HepG2 (cell line): ENCODE measurements around the gene RNASE7. TPM values are rescaled to one million over a fixed set of nuclear protein-coding genes. Genes with fewer than 3 reads are reported as not detected.

Source experiments
- ARNT ChIP-seq: fragments of 450-650 bp; IDR thresholded peaks from 2 replicates; pipeline ENCODE4 v1.6.1; 2017
- E2F2 ChIP-seq: sonication (generic); formaldehyde crosslinking; IDR thresholded peaks from 2 replicates; pipeline ENCODE4 v1.4.0; 2020; ENCODE audit warnings: missing genetic modification reagents, borderline replicate concordance
- ELF1 ChIP-seq: sonication (generic); formaldehyde crosslinking; IDR thresholded peaks from 2 replicates; pipeline ENCODE4 v1.4.0; 2020; ENCODE audit warnings: missing genetic modification reagents
- GATAD2A ChIP-seq: IDR thresholded peaks from 2 replicates; pipeline ENCODE4 v1.6.1; 2016
- HES4 ChIP-seq: sonication (generic); formaldehyde crosslinking; IDR thresholded peaks from 2 replicates; pipeline ENCODE4 v1.9.0; 2021; ENCODE audit warnings: mild to moderate bottlenecking, missing genetic modification reagents, borderline replicate concordance
- KLF12 ChIP-seq: sonication (generic); formaldehyde crosslinking; IDR thresholded peaks from 2 replicates; pipeline ENCODE4 v1.4.0; 2020; ENCODE audit warnings: missing genetic modification reagents, borderline replicate concordance
- MTF2 ChIP-seq: sonication (generic); formaldehyde crosslinking; IDR thresholded peaks from 2 replicates; pipeline ENCODE4 v1.5.0; 2020; ENCODE audit warnings: missing genetic modification reagents, borderline replicate concordance
- MYNN ChIP-seq: sonication (generic); formaldehyde crosslinking; IDR thresholded peaks from 2 replicates; pipeline ENCODE4 v1.4.0; 2020; ENCODE audit warnings: mild to moderate bottlenecking, low read depth, missing genetic modification reagents
- SALL1 ChIP-seq: sonication (generic); formaldehyde crosslinking; IDR thresholded peaks from 2 replicates; pipeline ENCODE4 v1.8.0; 2022; ENCODE audit warnings: mild to moderate bottlenecking, missing genetic modification reagents
- SKIL ChIP-seq: sonication (generic); formaldehyde crosslinking; IDR thresholded peaks from 2 replicates; pipeline ENCODE4 v1.8.0; 2022; ENCODE audit warnings: missing genetic modification reagents, mild to moderate bottlenecking, moderate library complexity, borderline replicate concordance
- TIGD3 ChIP-seq: sonication (generic); formaldehyde crosslinking; IDR thresholded peaks from 2 replicates; pipeline ENCODE4 v1.5.1; 2020; ENCODE audit warnings: mild to moderate bottlenecking, missing genetic modification reagents, borderline replicate concordance
- YY1 ChIP-seq: IDR thresholded peaks from 2 replicates; pipeline ENCODE4 v1.6.1; 2011; ENCODE audit warnings: low read length, low read depth, moderate library complexity, mild to moderate bottlenecking; ENCODE audit not compliant: insufficient read depth, insufficient replicate concordance
- ZNF614 ChIP-seq: IDR thresholded peaks from 2 replicates; pipeline ENCODE4 v1.6.1; 2018; ENCODE audit warnings: missing biosample characterization, missing genetic modification reagents, inconsistent platforms, borderline replicate concordance
- ZNF768 ChIP-seq: sonication (generic); formaldehyde crosslinking; IDR thresholded peaks from 2 replicates; pipeline ENCODE4 v1.4.0; 2020; ENCODE audit warnings: missing genetic modification reagents
- ZSCAN21 ChIP-seq: sonication (generic); formaldehyde crosslinking; IDR thresholded peaks from 2 replicates; pipeline ENCODE4 v1.8.0; 2022; ENCODE audit warnings: mild to moderate bottlenecking, missing genetic modification reagents, moderate library complexity, borderline replicate concordance
- polyA plus RNA-seq, 8 experiments: library from polyadenylated mRNA; depleted of rRNA in 3 of 8; stranded (reverse) in 7 of 8; unstranded in 1 of 8; fragments of >200 nt; fragmentation: Illumina TruSeq in 4 of 8; extraction: Trizol in 4 of 8; gene quantifications; 2 replicates each; pipeline versions ENCODE4 v1.2.1 to v1.2.3, GENCODE V29; 2011 to 2016; ENCODE audit warnings: low read depth in 4 of 8, missing spikeins in 1 of 8, mixed read lengths in 1 of 8; ENCODE audit not compliant: insufficient read depth in 1 of 8
- total RNA-seq, 5 experiments: library from RNA; depleted of rRNA; stranded (reverse); fragments of >200 nt; fragmentation: Illumina TruSeq; extraction: Trizol; gene quantifications; 2 replicates each; pipeline ENCODE4 v1.2.3, GENCODE V29; 2016; ENCODE audit warnings: low read depth in 1 of 5
- TF ChIP-seq, protein P1 (sequence below): sonication (generic); formaldehyde crosslinking; IDR thresholded peaks from 2 replicates; pipeline ENCODE4 v1.4.0; 2020; ENCODE audit warnings: mild to moderate bottlenecking, missing genetic modification reagents
- TF ChIP-seq, protein P2 (sequence below): sonication (generic); formaldehyde crosslinking; IDR thresholded peaks from 2 replicates; pipeline ENCODE4 v1.5.1; 2020; ENCODE audit warnings: missing genetic modification reagents, mild to moderate bottlenecking, borderline replicate concordance
- TF ChIP-seq, protein P3 (sequence below): sonication (generic); formaldehyde crosslinking; IDR thresholded peaks from 2 replicates; pipeline ENCODE4 v1.4.0; 2020; ENCODE audit warnings: low read depth, mild to moderate bottlenecking, missing genetic modification reagents

The RNASE7 gene
- total and polyA plus RNA-seq, 2 of the 13 experiments (the other 11 are each of a cell fraction or from before 2014, with no cell fraction given): 0.04 TPM; not detected in 1

DNA sequence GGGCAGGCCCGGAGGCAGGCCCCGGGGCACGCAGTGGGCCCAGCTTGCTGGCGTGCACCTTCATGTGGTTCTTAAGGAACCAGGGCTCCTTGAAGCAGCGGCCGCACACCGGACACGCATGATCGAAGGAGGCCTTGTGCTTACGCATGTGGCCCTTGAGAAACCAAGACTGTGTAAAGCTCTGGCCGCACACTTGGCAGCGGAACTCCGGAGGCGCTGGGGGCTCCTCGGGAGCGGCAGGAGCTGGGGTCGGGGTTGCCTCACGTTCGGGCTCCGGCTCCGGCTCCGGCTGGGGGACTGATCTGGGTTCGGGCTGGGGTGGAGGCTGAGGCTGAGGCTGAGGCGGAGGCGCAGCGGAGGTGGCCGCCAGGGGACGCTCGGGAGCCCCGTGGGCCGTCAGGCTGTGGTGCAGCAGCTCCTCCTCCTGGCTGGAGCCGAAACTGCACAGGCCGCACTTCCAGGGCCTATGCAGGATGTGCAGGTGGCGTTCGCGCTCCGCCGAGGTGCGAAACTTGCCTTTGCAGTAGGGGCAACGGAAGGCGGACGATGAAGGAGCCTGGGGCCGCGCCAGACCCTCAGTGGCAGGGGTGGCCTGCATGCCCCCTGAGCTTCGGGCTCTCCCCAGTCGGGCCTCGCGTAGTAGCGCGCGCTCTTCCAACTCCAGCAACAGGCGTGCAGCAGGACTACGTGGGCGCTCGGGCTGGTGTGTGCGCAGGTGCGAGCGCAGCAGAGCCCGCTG is 50.3 kb downstream of the RNASE7 start (continued):
- TF ChIP-seq ELF1 (CRISPR knock-in tag) (peak; percentile 66), KLF12 (CRISPR knock-in tag) (peak; percentile 70; the same call in 1 of the 2 replicates), HES4 (CRISPR knock-in tag) (no peak; the same call in 1 of the 2 replicates), E2F2 (CRISPR knock-in tag) (no peak), TIGD3 (peak; percentile 77; the same call in 1 of the 2 replicates), MYNN (CRISPR knock-in tag) (no peak; the same call in 1 of the 2 replicates), ZNF614 (peak; percentile 89; the same call in 1 of the 2 replicates), MTF2 (peak; percentile 95), ZSCAN21 (peak; percentile 98), SKIL (CRISPR knock-in tag) (no peak), ARNT (no peak), GATAD2A (CRISPR knock-in tag) (peak; percentile 80), SALL1 (CRISPR knock-in tag) (peak; percentile 94), YY1 (peak; percentile 89), ZNF768 (CRISPR knock-in tag) (peak; percentile 80)
- TF ChIP-seq, protein P1, sequence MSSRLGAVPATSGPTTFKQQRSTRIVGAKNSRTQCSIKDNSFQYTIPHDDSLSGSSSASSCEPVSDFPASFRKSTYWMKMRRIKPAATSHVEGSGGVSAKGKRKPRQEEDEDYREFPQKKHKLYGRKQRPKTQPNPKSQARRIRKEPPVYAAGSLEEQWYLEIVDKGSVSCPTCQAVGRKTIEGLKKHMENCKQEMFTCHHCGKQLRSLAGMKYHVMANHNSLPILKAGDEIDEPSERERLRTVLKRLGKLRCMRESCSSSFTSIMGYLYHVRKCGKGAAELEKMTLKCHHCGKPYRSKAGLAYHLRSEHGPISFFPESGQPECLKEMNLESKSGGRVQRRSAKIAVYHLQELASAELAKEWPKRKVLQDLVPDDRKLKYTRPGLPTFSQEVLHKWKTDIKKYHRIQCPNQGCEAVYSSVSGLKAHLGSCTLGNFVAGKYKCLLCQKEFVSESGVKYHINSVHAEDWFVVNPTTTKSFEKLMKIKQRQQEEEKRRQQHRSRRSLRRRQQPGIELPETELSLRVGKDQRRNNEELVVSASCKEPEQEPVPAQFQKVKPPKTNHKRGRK (CRISPR knock-in tag): peak; percentile 83; the same call in 1 of the 2 replicates
- TF ChIP-seq, protein P2, sequence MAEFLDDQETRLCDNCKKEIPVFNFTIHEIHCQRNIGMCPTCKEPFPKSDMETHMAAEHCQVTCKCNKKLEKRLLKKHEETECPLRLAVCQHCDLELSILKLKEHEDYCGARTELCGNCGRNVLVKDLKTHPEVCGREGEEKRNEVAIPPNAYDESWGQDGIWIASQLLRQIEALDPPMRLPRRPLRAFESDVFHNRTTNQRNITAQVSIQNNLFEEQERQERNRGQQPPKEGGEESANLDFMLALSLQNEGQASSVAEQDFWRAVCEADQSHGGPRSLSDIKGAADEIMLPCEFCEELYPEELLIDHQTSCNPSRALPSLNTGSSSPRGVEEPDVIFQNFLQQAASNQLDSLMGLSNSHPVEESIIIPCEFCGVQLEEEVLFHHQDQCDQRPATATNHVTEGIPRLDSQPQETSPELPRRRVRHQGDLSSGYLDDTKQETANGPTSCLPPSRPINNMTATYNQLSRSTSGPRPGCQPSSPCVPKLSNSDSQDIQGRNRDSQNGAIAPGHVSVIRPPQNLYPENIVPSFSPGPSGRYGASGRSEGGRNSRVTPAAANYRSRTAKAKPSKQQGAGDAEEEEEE (CRISPR knock-in tag): no peak
- TF ChIP-seq, protein P3, sequence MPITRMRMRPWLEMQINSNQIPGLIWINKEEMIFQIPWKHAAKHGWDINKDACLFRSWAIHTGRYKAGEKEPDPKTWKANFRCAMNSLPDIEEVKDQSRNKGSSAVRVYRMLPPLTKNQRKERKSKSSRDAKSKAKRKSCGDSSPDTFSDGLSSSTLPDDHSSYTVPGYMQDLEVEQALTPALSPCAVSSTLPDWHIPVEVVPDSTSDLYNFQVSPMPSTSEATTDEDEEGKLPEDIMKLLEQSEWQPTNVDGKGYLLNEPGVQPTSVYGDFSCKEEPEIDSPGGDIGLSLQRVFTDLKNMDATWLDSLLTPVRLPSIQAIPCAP (CRISPR knock-in tag): no peak
